ENCODE data around the gene PLIN5. TPM values are rescaled to one million over a fixed set of nuclear protein-coding genes. Genes with fewer than 3 reads are reported as not detected.

Gene PLIN5
- total and polyA plus RNA-seq, 9 donors, result 8.8 to 149 (median 85.0) TPM

DNA sequence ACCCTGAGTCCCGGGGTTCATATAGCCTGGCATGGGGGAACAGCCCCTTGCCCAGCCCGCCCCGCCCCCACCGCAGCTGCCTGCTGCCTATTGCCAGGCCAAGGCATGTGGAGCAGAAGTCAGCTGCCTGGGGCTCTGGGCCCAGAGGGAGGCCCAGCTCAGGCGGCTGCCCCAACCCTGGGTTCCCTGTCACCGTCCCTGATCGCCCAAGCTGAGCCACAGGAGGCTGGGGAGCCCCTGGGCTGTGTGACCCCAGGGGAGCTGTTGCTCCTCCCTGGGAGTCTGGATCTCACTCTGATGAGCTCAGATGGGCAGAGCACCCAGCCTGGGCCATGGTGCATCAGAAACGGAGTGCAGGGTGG, 18.1 kb downstream of the PLIN5 start:
- intact Hi-C loops (cut with DNase I), result no loop called here
- Histone ChIP-seq H3K27me3 (no peaks in the 10 kb centered on the region), H3K4me3 (peak overlapping the region; percentile 31), H3K9me3 (no peaks in the 10 kb centered on the region), H3K27ac (peak overlapping the region; percentile 29 to 79), H3K4me1 (ENCODE audit: insufficient read depth) (peaks cover 21% of the 10 kb centered on the region), H3K36me3 (no peaks in the 10 kb centered on the region)
- TF ChIP-seq POLR2A (IDR thresholded peaks at IDR 0.05) (no peak), EP300 (IDR thresholded peaks at IDR 0.05) (no peak), CTCF (IDR thresholded peaks at IDR 0.05) (no peak)
- whole genome bisulfite sequencing, 3 donors, result 46 to 60% (median 51%) methylated on average over 7 to 8 of the region's 8 CpGs
- no peak for DNase-seq

- 69 to 76% (median 69%) methylated on average over 14 of the region's 14 CpGs for WGBS, 3 donors
- Histone ChIP-seq H3K4me1 (ENCODE audit: insufficient read depth) (peaks cover 21% of the 10 kb centered on the region), H3K27ac (peak overlapping the region in 1 of 2 donors; percentile 79), H3K4me3 (no peak overlapping the region), H3K9me3 (no peaks in the 10 kb centered on the region), H3K36me3 (no peaks in the 10 kb centered on the region), H3K27me3 (no peaks in the 10 kb centered on the region)
- DNase-seq, result peak in 1 of 5 donors; percentile 29
- intact Hi-C loops (cut with DNase I), result no loop called here
- no peak for TF ChIP-seq CTCF (IDR thresholded peaks at IDR 0.05)
- TF ChIP-seq EP300 (IDR thresholded peaks at IDR 0.05), result no peak
- no peak for TF ChIP-seq POLR2A (IDR thresholded peaks at IDR 0.05)
Measured at GRCh38 chr19:4516199-4516938, 18.7 kb downstream of the PLIN5 start.

GRCh38 chr19:4515732-4516131, 19.3 kb downstream of the PLIN5 start:
- H3K4me1 ChIP-seq (ENCODE audit: insufficient read depth), result peaks cover 21% of the 10 kb centered on the region
- intact Hi-C loops (cut with DNase I), result no loop called here
- H3K36me3 ChIP-seq, result no peaks in the 10 kb centered on the region
- H3K4me3 ChIP-seq, result no peak overlapping the region
- WGBS, 3 donors, result 79 to 93% (median 84%) methylated on average over 5 of the region's 5 CpGs
- H3K9me3 ChIP-seq, result no peaks in the 10 kb centered on the region
- TF ChIP-seq CTCF (IDR thresholded peaks at IDR 0.05) (no peak), POLR2A (IDR thresholded peaks at IDR 0.05) (no peak)
- no peak for DNase-seq
- no peak overlapping the region for H3K27ac ChIP-seq
- H3K27me3 ChIP-seq, result no peaks in the 10 kb centered on the region

- H3K4me1 ChIP-seq (ENCODE audit: insufficient read depth), result peaks cover 10% of the 10 kb centered on the region
Measured at GRCh38 chr19:4513248-4513647, 21.8 kb downstream of the PLIN5 start.

More at GRCh38 chr19:4513248-4513647, 21.8 kb downstream of the PLIN5 start:
- no peaks in the 10 kb centered on the region for H3K9me3 ChIP-seq
- no peaks in the 10 kb centered on the region for H3K27me3 ChIP-seq
- intact Hi-C loops (cut with DNase I), result no loop called here
- H3K4me3 ChIP-seq, result no peak overlapping the region
- TF ChIP-seq POLR2A (IDR thresholded peaks at IDR 0.05) (no peak), EP300 (IDR thresholded peaks at IDR 0.05) (no peak), CTCF (IDR thresholded peaks at IDR 0.05) (no peak)
- peak in 2 of 5 donors; percentile 27 to 38 for DNase-seq
- no peak overlapping the region for H3K27ac ChIP-seq
- H3K36me3 ChIP-seq, result no peaks in the 10 kb centered on the region
- 81 to 87% (median 83%) methylated on average over 14 to 17 of the region's 17 CpGs for WGBS, 3 donors
